K562 (cell line): Measurements from ENCODE around the gene STIM1. TPM values are rescaled to one million over a fixed set of nuclear protein-coding genes. Genes with fewer than 3 reads are reported as not detected.

Experiments used
- BRD9 ChIP-seq: fragments of 450-650 bp; IDR thresholded peaks from 2 replicates; pipeline ENCODE4 v1.6.1; 2018; ENCODE audit warnings: low read depth; ENCODE audit not compliant: partially characterized antibody
- C11orf30 ChIP-seq: fragments of 450-650 bp; IDR thresholded peaks from 2 replicates; pipeline ENCODE4 v1.6.1; 2016; ENCODE audit warnings: low read depth, mild to moderate bottlenecking
- GATAD2B ChIP-seq: fragments of 450-650 bp; IDR thresholded peaks from 2 replicates; pipeline ENCODE4 v1.6.1; 2017; ENCODE audit warnings: mild to moderate bottlenecking, borderline replicate concordance
- HMGN3 ChIP-seq: IDR thresholded peaks from 2 replicates; pipeline ENCODE4 v1.6.1; 2011; ENCODE audit warnings: borderline replicate concordance, low read depth, mild to moderate bottlenecking, mixed read lengths, low read length; ENCODE audit not compliant: insufficient read length; ENCODE audit errors: extremely low read depth
- MAFK ChIP-seq: IDR thresholded peaks from 2 replicates; pipeline ENCODE4 v1.6.1; 2011; ENCODE audit warnings: low read length, improper control_type of control experiment
- MBD2 ChIP-seq: sonication (generic); IDR thresholded peaks from 2 replicates; pipeline ENCODE4 v1.6.1; 2016; ENCODE audit warnings: low read depth, borderline replicate concordance
- PHF21A ChIP-seq: fragments of 450-650 bp; IDR thresholded peaks from 2 replicates; pipeline ENCODE4 v1.6.1; 2017; ENCODE audit warnings: low read depth, borderline replicate concordance
- POLR2H ChIP-seq: IDR thresholded peaks from 2 replicates; pipeline ENCODE4 v1.6.1; 2016; ENCODE audit warnings: missing genetic modification characterization, low read depth, mild to moderate bottlenecking, control low read depth, missing compliant biosample characterization, moderate library complexity
- RAD51 ChIP-seq: fragments of 450-650 bp; IDR thresholded peaks from 2 replicates; pipeline ENCODE4 v1.7.1; 2016; ENCODE audit warnings: low read depth, mild to moderate bottlenecking, borderline replicate concordance
- SPI1 ChIP-seq: IDR thresholded peaks from 2 replicates; pipeline ENCODE4 v1.6.1; 2011; ENCODE audit warnings: low read depth, low read length, control low read depth, borderline replicate concordance
- TBP ChIP-seq: optimal IDR thresholded peaks from 2 replicates; pipeline ENCODE3; 2011; ENCODE audit warnings: low read depth, low read length, improper control_type of control experiment
- TSC22D4 ChIP-seq: fragments of 450-650 bp; IDR thresholded peaks from 2 replicates; pipeline ENCODE4 v1.6.1; 2016; ENCODE audit warnings: missing genetic modification characterization, missing biosample characterization, control low read depth
- WHSC1 ChIP-seq: IDR thresholded peaks from one replicate; pipeline ENCODE4 v1.6.1; 2012; ENCODE audit warnings: low read length, control low read depth, inconsistent platforms
- ZNF347 ChIP-seq: fragments of 450-650 bp; formaldehyde crosslinking; IDR thresholded peaks from 2 replicates; pipeline ENCODE4 v1.4.0; 2020; ENCODE audit warnings: low read depth, mild to moderate bottlenecking, moderate library complexity
- polyA plus RNA-seq, 8 experiments: library from polyadenylated mRNA; depleted of rRNA in 4 of 8; stranded (reverse) in 5 of 8; unstranded in 3 of 8; fragments of >200 nt; fragmentation: Nextera tagmentation in 2 of 8; fragmentation: Illumina TruSeq in 1 of 8; extraction: Ambion mirVana in 2 of 8; extraction: Trizol in 1 of 8; gene quantifications; 2 replicates each; pipeline versions ENCODE4 v1.2.1 to v1.2.3, GENCODE V29; 2011 to 2014; ENCODE audit warnings: inconsistent platforms in 1 of 8, missing spikeins in 1 of 8
- total RNA-seq, 7 experiments: library from RNA; depleted of rRNA in 6 of 7; stranded (reverse); fragments of >200 nt in 6 of 7; fragmentation: Illumina TruSeq in 2 of 7; extraction: Trizol in 2 of 7; gene quantifications; 2 replicates each; pipeline versions ENCODE4 v1.2.1 to v1.2.3, GENCODE V29; 2011 to 2021; ENCODE audit warnings: low replicate concordance in 1 of 7
- TF ChIP-seq, protein P1 (sequence below): sonication (generic); formaldehyde crosslinking; IDR thresholded peaks from 2 replicates; pipeline ENCODE4 v1.9.0; 2022; ENCODE audit warnings: mild to moderate bottlenecking, missing genetic modification reagents
- TF ChIP-seq, protein P2 (sequence below), 2 experiments: fragments of 250-450 bp in 1 of 2; fragments of 450-650 bp in 1 of 2; sonication (Bioruptor Pico) in 1 of 2; IDR thresholded peaks; 2 replicates each; pipeline versions ENCODE4 v1.6.1 to v1.8.0; 2016 to 2021; ENCODE audit warnings: mild to moderate bottlenecking in 2 of 2, moderate library complexity in 2 of 2, missing compliant biosample characterization in 1 of 2, missing genetic modification characterization in 1 of 2
- TF ChIP-seq, protein P3 (sequence below): fragments of 450-650 bp; formaldehyde crosslinking; IDR thresholded peaks from 2 replicates; pipeline ENCODE4 v1.4.0; 2020; ENCODE audit warnings: mild to moderate bottlenecking, moderate library complexity
- TF ChIP-seq, protein P4 (sequence below): fragments of 450-650 bp; IDR thresholded peaks from 2 replicates; pipeline ENCODE4 v1.6.1; 2017; ENCODE audit warnings: antibody characterized with exemption
- TF ChIP-seq, protein P5 (sequence below): sonication (generic); formaldehyde crosslinking; IDR thresholded peaks from 2 replicates; pipeline ENCODE4 v1.8.1; 2022; ENCODE audit warnings: missing genetic modification reagents
- TF ChIP-seq, protein P6 (sequence below): fragments of 450-650 bp; IDR thresholded peaks from 2 replicates; pipeline ENCODE4 v1.6.1; 2016; ENCODE audit warnings: borderline replicate concordance

Gene STIM1
- total and polyA plus RNA-seq, 9 of the 15 experiments (the other 6 are each of a cell fraction or from before 2014, with no cell fraction given): 7.7 to 50.5 (median 22.5) TPM

DNA sequence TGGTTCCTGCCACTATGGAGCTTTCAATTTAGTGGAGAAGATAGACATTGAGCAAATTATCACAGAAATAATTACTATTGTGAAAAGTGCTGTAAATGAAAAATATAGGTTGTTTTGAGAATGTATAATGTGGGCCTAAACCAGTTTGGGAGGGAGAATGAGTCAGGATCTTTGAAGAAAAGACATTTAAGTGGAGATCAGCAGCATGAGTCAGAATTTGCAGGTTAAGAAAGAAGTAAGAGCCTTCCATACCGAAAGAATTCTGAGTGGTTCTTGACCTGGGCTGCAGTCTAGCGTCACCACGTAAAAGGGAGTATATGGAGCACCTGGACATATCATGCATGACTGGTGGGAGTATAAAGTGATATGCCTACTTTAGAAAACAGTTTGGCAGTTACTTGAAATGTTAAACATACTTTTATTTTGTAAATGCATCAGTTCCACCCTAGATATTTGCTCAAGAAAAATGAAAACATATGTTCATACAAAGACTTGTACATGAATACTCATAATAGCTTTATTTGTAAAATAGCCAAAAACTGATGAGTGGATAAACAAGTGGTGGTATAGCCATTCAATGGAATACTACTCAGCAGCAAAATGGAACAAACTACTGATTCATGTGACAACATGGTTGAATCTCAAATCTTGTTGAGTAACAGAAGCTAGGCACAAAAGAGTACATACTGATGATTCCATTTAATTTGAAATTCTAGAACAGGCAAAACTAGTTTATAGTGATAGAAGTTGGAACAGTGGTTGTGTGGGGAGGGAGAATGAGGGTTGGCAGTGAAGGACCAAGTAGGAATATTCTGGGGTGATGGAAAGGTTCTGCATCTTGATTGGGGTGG is 99.2 kb downstream of the STIM1 start (continued):
- TF ChIP-seq, protein P1, sequence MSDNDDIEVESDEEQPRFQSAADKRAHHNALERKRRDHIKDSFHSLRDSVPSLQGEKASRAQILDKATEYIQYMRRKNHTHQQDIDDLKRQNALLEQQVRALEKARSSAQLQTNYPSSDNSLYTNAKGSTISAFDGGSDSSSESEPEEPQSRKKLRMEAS (CRISPR knock-in tag): no peak
- TF ChIP-seq MAFK: peak; percentile 21; the same call in 1 of the 2 replicates
- no peak for TF ChIP-seq PHF21A
- no peak for TF ChIP-seq RAD51
- no peak for TF ChIP-seq TBP
- TF ChIP-seq, protein P2, sequence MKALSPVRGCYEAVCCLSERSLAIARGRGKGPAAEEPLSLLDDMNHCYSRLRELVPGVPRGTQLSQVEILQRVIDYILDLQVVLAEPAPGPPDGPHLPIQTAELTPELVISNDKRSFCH (CRISPR knock-in tag; IDR thresholded peaks at IDR 0.05): no peak
- TF ChIP-seq, protein P2 (tag; IDR thresholded peaks at IDR 0.05): no peak
- no peak for TF ChIP-seq SPI1
- TF ChIP-seq, protein P3, sequence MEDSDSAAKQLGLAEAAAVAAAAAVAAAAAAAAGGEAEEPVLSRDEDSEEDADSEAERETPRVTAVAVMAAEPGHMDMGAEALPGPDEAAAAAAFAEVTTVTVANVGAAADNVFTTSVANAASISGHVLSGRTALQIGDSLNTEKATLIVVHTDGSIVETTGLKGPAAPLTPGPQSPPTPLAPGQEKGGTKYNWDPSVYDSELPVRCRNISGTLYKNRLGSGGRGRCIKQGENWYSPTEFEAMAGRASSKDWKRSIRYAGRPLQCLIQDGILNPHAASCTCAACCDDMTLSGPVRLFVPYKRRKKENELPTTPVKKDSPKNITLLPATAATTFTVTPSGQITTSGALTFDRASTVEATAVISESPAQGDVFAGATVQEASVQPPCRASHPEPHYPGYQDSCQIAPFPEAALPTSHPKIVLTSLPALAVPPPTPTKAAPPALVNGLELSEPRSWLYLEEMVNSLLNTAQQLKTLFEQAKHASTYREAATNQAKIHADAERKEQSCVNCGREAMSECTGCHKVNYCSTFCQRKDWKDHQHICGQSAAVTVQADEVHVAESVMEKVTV (CRISPR knock-in tag): no peak
- TF ChIP-seq, protein P4, sequence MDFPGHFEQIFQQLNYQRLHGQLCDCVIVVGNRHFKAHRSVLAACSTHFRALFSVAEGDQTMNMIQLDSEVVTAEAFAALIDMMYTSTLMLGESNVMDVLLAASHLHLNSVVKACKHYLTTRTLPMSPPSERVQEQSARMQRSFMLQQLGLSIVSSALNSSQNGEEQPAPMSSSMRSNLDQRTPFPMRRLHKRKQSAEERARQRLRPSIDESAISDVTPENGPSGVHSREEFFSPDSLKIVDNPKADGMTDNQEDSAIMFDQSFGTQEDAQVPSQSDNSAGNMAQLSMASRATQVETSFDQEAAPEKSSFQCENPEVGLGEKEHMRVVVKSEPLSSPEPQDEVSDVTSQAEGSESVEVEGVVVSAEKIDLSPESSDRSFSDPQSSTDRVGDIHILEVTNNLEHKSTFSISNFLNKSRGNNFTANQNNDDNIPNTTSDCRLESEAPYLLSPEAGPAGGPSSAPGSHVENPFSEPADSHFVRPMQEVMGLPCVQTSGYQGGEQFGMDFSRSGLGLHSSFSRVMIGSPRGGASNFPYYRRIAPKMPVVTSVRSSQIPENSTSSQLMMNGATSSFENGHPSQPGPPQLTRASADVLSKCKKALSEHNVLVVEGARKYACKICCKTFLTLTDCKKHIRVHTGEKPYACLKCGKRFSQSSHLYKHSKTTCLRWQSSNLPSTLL: no peak
- no peak for TF ChIP-seq MBD2
- no peak for TF ChIP-seq POLR2H (tag)
- no peak for TF ChIP-seq GATAD2B
- no peak for TF ChIP-seq BRD9
- TF ChIP-seq, protein P5, sequence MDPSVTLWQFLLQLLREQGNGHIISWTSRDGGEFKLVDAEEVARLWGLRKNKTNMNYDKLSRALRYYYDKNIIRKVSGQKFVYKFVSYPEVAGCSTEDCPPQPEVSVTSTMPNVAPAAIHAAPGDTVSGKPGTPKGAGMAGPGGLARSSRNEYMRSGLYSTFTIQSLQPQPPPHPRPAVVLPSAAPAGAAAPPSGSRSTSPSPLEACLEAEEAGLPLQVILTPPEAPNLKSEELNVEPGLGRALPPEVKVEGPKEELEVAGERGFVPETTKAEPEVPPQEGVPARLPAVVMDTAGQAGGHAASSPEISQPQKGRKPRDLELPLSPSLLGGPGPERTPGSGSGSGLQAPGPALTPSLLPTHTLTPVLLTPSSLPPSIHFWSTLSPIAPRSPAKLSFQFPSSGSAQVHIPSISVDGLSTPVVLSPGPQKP (CRISPR knock-in tag): no peak
- TF ChIP-seq WHSC1: no peak
- TF ChIP-seq ZNF347 (CRISPR knock-in tag): no peak
- TF ChIP-seq, protein P6, sequence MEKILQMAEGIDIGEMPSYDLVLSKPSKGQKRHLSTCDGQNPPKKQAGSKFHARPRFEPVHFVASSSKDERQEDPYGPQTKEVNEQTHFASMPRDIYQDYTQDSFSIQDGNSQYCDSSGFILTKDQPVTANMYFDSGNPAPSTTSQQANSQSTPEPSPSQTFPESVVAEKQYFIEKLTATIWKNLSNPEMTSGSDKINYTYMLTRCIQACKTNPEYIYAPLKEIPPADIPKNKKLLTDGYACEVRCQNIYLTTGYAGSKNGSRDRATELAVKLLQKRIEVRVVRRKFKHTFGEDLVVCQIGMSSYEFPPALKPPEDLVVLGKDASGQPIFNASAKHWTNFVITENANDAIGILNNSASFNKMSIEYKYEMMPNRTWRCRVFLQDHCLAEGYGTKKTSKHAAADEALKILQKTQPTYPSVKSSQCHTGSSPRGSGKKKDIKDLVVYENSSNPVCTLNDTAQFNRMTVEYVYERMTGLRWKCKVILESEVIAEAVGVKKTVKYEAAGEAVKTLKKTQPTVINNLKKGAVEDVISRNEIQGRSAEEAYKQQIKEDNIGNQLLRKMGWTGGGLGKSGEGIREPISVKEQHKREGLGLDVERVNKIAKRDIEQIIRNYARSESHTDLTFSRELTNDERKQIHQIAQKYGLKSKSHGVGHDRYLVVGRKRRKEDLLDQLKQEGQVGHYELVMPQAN: no peak
- peak; percentile 76 for TF ChIP-seq C11orf30
- no peak for TF ChIP-seq HMGN3
- TF ChIP-seq TSC22D4 (tag): no peak
